ENCODE data around the gene STAP1. TPM values are rescaled to one million over a fixed set of nuclear protein-coding genes. Genes with fewer than 3 reads are reported as not detected.

The STAP1 gene
- total and polyA plus RNA-seq, 2 of the 8 experiments (the other 6 are each of a cell fraction or from before 2014, with no cell fraction given) = not detected

DNA sequence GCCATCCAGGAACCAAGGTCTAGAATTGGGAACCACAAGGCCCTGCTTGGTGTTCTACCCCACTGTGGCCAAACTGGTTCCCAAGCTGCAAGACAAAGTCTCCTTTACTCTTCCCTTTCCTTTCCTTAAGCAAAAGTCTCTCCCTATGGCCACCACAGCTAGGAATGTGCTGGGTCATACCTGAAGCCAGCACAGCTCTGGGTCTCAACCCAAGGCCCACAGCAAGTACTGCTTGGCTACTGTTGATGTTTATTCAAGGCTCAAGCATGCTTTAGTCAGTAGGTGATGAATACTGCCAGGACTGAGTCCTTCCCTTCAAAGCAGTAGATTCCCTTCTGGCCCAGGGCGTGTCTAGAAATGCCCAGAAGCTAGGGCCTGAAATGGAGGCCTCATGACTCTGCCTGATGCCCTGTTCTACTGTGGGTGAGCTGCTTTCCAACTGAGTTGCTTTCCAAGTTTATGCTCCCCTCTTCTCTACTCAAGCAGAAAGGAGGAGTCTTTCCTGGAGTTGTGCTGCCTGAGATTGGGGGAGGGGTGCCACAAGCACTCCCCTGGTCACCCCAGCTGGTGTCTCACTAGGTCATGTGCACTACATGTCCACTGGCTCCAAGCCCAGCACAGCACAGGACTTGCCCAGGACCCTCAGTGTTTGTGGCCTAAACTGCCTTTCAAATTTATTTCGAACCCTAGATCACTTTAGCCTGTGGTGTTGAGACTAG, 44.9 kb downstream of the STAP1 start:
- POLR2A ChIA-PET (ENCODE audit: partially characterized antibody) = no interaction called here
- Histone ChIP-seq H2AK5ac (ENCODE audit: low read depth, low read length) (no peak overlapping the region), H4K20me1 (replicated peaks in 1 of 2; ENCODE audit: control insufficient read depth in 1 of 2, insufficient read depth in 2 of 2, low read length in 2 of 2) (no peaks in the 10 kb centered on the region), H3K79me2 (ENCODE audit: control insufficient read depth in 1 of 2, insufficient read depth in 2 of 2, low read length in 2 of 2) (no peaks in the 10 kb centered on the region), H3K14ac (ENCODE audit: insufficient read length) (no peak overlapping the region), H4K8ac (ENCODE audit: extremely low read depth, insufficient read depth, low read length) (peak overlapping the region; percentile 51; the same call in 1 of the 2 replicates), H2BK20ac (ENCODE audit: low read length) (no peak overlapping the region), H3K4ac (replicated peaks; ENCODE audit: insufficient read length, low read depth, low read length) (no peak overlapping the region), H3K9ac (replicated peaks in 1 of 4; ENCODE audit: extremely low read depth in 1 of 4, low read depth in 3 of 4, low read length in 3 of 4) (no peak overlapping the region), H3K4me1 (replicated peaks in 1 of 4; ENCODE audit: control insufficient read depth in 3 of 4, insufficient read depth in 4 of 4, low read length in 3 of 4) (no peaks in the 10 kb centered on the region), H3K4me3 (ENCODE audit: extremely low read depth in 1 of 4, insufficient read depth in 2 of 4, low read depth in 3 of 4, low read length in 4 of 4) (no peak overlapping the region), H3K27ac (ENCODE audit: low read depth, low read length) (no peak overlapping the region), H4K5ac (ENCODE audit: insufficient read length, low read depth, low read length) (no peak overlapping the region), H3K4me2 (ENCODE audit: insufficient read depth in 1 of 2, low read depth in 2 of 2, low read length in 2 of 2) (no peak overlapping the region), H3K18ac (ENCODE audit: extremely low read depth, low read length) (no peak overlapping the region), H3K23me2 (ENCODE audit: low read depth, low read length) (no peaks in the 10 kb centered on the region), H3K9me3 (ENCODE audit: insufficient read depth in 2 of 2, low read depth in 1 of 2, low read length in 1 of 2) (no peaks in the 10 kb centered on the region), H3K79me1 (ENCODE audit: low read depth, low read length) (no peaks in the 10 kb centered on the region), H2AFZ (ENCODE audit: low read length) (peak overlapping the region; percentile 64), H2BK15ac (ENCODE audit: low read length) (no peak overlapping the region), H3K23ac (ENCODE audit: insufficient read length) (no peak overlapping the region), H4K91ac (replicated peaks; ENCODE audit: insufficient read length, low read length) (no peak overlapping the region), H2BK5ac (ENCODE audit: low read depth, low read length) (no peak overlapping the region), H3K36me3 (ENCODE audit: control insufficient read depth in 2 of 4, insufficient read depth in 4 of 4, low read length in 3 of 4) (no peaks in the 10 kb centered on the region), H3K27me3 (replicated peaks in 1 of 4; ENCODE audit: control insufficient read depth in 3 of 4, extremely low read depth in 1 of 4, insufficient read depth in 3 of 4, low read length in 3 of 4) (no peaks in the 10 kb centered on the region), H2BK12ac (ENCODE audit: low read depth, low read length) (no peak overlapping the region), H3K56ac (replicated peaks; ENCODE audit: insufficient read length, low read depth, low read length) (no peak overlapping the region), H2BK120ac (replicated peaks; ENCODE audit: low read depth, low read length) (no peak overlapping the region)
- DNase-seq (ENCODE audit: low read depth in 1 of 2, low spot score in 2 of 2) (no peak), FAIRE-seq (no peak)
- CTCF ChIA-PET (ENCODE audit: partially characterized antibody) = no interaction called here
- TF ChIP-seq CBX5 (IDR thresholded peaks at IDR 0.05; ENCODE audit: low read depth, low read length) (no peak), CREB1 (IDR thresholded peaks at IDR 0.05) (no peak), ATF3 (IDR thresholded peaks at IDR 0.05; ENCODE audit: insufficient read depth, low read depth, low read length) (no peak)
- WGBS, 2 experiments (ENCODE audit: extremely low coverage in 1 of 2, insufficient coverage in 1 of 2, insufficient read length in 1 of 2, insufficient replicate concordance in 2 of 2, low coverage in 1 of 2, low lambda C conversion rate in 2 of 2, missing lambda C conversion rate in 1 of 2) = 66% methylated on average over 2 of the region's 2 CpGs; no CpG with 5 or more reads in 1 of the 2 experiments

Measured in H1 (cell line).